IPS-11a (cell line): Measurements from ENCODE around the gene COX8A.

ENCODE experiments used
- H3K4me3 ChIP-seq: one replicate; pipeline ENCODE4 v1.5.1; 2013; ENCODE audit warnings: low read depth, low read length, control low read depth

The COX8A gene

DNA sequence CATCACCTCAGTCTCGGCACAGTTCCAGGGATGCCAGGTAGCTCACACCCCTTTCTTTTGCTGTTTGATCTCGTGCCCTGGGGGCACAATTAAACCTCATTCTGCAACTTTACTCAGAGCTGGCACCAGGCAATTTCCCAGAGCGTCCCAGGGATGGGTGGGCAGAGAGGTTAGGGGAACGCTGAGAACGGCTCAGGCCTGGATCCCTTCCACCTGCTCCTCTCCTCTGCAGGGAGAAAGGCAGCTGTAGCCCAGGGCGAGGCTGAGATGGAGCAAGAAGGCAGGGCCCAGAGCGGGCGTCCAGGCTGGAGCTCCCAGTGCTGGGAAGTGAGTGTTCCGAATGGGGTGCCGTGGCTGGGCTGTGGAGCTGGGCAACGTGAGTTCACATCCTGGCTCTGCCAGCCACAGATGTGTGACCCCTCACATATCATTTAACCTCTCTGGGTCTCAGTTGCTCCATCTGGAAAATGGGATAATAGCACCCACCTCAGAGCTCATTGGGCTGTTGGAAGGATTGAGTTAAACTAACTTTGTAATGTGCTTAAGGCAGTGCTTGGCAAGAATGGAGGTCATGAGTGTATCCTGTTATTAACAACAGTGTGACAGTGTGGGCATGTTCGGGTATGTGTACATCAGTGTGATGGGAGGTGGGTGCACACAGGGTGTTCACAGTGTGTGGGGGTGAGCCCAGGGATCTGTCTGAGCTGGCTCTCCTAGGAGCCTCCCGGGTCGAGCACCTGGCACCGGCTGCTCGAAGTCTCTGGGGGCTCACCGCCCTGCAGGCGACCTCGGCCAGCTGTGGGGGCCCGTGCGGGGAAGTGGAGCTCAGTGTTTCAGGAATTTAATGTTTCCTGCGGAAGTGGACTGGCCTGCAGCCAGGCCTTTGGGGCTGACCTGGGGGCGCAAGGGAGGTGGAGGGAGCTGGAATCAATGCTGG is 27.3 kb downstream of the COX8A start:
- H3K4me3 ChIP-seq: no peak overlapping the region

DNA sequence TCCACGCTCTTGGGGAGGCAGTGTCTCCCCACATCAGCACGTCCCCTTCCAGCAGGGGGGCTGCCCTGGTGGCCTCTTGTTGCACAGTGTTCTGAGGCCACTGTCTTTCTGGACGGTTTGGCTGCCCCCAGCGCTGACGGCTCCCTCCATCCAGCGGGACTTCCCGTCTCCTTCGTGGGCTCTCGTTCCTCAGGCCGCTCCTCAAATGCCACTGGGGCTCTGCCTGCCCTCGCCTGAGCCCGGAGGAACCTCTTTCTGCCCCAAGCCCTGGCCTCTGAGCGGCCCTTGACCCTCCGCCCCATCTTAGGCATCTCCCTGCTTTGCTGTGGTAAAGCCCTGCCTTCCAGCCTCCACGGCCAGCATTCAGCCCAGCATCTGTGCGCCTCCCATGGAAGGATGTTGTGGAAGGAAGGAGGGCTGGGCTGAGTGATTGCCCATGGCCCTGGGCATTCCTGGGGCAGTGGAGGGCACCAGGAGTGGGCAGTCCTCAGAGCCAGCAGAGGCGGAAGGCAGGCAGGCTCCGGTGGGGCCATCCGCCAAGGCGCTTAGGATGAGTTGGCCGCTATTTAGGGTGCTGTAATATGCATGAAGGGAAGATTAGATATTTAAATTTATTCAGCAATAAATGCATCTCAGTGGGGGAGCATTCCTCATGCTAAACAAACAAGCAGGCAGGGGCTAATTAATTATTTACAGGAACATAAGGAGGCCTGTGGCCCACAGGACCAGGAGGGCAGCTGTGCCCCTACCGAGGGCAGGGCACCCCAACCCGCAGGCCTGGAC is 29.6 kb downstream of the COX8A start:
- H3K4me3 ChIP-seq: no peak overlapping the region

DNA sequence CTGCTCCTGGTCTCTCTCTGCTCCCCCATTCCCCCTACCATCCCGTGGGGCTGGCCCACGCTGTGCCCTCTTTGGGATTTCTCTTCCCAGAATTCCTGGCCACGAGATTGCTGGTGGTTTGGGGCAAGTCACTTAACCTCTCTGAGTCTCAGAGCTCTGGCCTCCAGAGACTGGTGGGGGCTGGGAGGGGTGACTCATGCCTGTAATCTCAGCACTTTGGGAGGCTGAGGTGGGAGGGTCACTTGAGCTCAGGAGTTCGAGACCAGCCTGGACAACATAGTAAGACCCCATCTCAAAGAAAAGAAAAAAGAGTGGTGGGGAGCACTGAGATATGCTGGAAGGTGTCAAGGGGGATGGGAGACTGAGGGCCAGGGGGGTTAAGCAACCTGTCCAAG is 30.2 kb downstream of the COX8A start:
- H3K4me3 ChIP-seq: no peak overlapping the region

DNA sequence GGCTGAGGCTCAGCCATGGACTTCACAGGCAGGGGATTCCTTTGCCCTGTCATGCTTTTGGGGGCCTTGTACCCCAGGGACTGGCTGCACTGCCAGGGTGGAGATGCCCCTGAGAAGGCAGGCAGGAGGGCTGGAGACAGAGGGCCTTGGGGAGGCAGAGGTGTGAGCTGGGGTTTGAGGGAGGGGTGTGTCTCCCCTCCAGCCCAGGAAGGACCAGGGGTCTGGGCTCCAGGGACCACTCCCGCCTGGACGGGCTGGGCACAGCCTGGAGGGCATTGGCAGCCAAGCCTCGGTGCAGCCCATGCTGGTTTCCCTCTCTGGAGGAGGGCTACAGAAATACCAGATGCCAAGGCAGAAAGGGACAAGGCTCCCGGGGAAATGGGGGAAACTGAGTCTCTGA is 31.3 kb downstream of the COX8A start:
- no peak overlapping the region for H3K4me3 ChIP-seq

DNA sequence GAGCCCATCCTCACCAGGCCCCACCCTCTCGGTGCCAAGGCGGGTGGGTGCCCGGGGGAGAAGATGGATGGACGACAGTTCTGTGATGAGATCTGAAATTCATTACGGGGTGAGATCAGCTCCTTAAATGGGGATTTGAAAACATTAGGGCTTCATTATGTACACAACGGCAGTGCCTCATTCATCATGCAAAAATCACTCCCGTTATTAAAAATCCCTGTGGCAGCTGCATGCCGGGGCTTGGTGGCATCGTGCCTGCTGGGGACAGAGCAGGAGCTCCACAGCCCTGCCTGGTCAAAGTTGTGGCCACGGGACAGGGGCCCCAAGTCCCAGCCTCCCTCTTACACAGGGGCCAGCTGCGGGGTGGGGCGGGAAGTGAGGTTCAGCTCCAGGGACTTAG is 32.0 kb downstream of the COX8A start:
- H3K4me3 ChIP-seq: no peak overlapping the region

DNA sequence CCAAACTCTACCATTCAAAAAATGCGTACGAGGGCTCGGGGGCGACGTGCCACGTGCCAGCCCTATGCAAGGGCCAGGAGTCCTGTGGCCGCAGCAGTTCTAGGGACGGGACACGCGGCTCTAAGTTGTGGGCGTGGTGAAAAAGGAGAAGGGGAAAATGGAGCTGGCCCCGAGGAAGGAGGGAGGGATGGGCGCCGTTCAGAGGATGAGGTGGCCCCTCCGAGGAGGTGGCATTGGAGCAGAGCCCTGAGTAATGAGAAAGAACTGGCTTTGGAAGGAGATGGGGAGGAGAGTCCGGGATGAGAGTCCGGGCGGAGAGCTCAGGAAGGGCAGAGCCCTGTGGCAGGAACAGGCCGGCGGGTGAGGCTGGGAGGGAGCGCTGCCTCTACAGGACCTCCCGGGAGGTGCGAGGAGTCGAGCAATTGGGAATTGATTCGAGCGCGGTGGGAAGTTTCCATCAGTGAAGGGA is 32.8 kb downstream of the COX8A start:
- H3K4me3 ChIP-seq: no peak overlapping the region

DNA sequence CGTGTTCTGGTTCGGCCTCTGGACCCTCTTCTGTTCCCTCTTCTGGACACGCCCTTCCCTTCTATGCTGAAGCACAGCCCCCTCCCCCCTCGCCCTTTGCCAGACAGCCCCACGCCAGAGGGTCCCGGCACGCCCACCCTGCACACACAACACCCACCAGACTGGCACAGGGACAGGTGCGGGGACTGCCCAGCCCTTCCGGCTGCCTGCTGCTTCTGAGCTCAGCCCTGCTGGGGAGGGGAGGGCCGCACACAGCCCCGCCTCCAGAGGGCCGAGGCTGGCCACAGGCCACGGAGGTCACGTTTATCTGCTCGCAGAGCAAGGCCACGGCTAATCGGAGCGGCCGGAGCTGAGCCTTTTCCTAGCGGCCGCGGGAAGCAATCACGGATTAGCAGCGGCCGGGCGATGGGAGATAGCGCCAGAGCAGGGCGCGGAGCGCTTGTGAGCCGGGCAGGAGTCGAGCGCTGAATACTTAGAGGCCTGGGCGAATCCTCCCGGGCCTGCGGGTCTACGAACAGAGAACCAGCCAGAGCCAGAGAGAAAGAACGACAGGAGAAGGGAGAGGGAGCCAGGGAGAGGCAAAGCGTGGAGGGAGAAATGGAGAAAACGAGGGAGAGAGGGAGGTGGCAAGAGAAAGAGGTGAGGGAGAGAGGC is 33.3 kb downstream of the COX8A start:
- no peak overlapping the region for H3K4me3 ChIP-seq

DNA sequence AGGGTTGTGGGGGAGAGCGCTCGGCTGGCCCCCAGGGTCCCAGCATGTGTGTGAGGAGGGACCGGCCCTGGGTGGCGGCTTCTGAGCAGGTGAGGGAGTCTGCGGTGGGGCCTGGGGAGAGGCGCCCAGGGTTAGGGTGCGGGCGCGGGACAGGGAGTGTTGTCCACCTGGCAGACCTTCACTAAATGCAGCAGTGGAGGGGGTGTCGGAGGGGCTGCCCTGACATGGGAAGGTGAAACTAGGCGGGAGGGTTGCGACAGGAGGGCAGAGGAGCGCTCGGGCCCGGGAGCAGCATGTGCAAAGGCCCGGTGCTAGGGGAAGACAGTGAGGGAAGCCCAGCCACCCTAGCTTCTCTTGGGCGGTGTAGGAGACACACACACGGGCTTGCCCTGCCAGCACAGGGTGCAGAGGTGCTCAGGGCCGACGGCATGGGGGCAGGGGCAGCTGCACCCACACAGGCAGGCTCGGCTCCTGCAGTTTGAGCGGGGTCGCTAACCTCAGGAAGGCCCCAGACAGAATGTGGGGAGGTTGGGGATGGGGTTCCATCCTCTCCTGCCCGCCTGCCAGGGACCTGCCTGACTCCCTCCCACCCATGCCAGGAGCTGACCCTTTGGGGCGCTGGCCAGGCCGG is 34.0 kb downstream of the COX8A start:
- no peak overlapping the region for H3K4me3 ChIP-seq

DNA sequence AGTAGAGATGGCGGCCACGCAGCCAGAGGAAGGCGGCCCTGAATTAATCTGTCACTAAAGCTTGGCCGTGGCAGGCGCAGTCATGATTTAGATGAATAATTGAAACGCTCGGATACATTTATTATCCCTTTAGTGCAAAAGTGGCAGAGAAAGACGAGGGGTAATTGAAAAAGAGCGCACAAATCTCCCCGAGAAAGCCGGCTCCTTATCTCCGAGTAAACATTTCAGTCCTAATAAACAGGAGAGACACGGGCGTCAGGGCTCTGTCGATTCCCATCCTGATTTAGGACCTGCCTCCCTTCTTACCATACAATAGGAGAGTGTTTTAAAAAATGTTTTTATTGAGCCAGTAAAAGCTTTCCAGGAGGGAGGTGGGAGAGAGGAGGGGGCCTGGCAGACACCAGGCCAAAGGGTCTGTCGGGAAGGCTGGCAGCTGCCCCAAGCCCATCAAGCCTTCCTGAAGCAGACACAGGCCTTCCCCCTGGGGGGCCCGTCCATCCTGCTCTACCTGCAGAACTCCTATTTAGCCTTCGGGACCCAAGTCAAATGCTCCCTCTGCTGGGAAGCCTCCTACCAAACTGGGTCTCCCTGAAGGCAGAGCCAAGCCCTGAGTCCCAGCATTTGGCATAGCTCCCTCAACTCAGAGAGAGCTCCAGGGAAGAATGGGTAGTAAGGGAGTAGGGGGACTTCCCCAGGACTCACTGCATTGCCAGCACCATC is 34.7 kb downstream of the COX8A start:
- H3K4me3 ChIP-seq: no peak overlapping the region

DNA sequence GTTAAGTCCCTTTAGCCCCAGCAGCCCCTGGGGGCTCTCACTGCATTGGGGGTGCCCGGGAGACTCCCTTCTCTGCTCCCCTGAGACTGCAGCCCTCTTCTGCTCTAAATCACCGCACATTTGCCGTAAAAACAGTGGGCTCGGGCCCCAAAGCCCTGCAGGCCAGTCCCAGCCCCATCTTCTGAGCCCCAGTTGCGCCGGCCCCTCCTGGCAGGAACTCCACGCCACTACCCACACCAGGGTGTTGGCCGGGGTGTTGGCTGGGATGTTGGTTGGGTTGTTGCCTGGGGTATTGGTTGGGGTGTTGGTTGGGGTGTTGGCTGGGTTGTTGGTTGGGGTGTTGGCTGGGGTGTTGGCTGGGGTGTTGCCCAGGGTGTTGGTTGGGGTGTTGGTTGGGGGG is 35.3 kb downstream of the COX8A start:
- no peak overlapping the region for H3K4me3 ChIP-seq

DNA sequence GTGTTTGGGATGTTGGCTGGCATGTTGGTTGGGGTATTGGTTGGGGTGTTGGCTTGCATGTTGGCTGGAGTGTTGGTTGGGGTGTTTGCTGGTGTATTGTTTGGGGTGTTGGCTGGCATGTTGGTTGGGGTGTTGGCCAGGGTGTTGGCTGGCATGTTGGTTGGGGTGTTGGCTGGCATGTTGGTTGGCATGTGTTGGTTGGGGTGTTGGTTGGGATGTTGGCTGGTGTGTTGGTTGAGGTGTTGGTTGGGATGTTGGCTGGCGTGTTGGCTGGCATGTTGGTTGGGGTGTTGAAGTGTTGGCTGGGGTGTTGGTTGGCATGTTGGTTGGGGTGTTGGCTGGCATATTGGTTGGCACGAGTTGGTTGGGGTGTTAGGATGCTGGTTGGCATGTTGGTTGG is 36.4 kb downstream of the COX8A start:
- H3K4me3 ChIP-seq: no peak overlapping the region

DNA sequence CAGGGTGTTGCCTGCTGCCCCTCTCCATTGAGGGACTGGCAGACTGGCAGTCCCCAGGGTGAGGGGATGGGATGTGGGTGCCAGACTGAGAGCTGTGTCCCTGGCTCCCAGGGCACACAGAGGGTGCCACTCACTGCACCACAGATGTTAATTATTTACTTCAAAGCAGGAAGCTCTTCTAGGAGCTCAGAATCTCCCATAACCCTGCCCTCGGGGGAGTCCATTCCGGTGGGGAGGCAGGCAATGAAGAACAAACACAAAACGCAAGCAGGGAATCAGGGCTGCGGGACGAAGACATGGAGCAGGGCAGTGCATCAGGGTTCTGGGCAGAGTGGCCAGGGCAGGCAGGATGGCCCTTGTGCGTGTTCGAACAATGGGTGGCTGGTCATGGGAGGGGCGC is 37.0 kb downstream of the COX8A start:
- H3K4me3 ChIP-seq: no peak overlapping the region

DNA sequence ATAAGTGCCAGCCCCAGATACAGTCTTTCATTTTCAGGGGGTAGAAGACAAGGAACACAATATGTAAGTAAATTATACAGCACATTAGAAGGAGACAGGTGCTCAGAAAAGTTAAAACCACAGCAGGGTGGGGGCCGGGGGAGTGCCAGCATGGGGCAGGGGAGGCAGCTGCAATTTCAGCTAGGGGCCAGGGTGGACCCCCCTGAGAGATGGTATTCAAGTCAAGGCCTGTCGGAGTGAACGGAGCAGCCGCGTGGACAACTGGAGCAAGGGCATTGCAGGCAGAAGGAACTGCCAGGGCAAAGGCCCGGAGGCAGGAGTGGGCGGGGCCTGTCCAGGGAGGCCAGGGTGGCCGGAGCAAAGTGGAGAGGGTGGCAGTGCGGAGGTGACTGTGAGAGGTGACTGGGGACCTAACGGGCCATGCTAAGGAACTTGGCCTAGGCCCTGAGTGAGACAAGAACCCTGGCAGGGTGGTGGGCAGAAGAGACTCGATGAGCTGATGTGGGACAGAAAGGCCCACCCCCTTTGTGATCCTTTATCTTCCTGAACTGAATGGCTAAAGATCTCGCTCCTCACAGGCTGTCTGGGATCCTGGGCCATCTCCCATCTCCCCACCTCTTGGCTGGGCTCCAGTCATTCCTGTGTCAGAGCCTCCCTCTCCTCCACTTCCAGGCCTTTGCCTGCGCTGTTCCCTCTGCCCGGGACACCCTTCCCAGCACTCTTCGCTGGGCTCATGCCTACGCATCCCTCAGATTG is 38.9 kb downstream of the COX8A start:
- no peak overlapping the region for H3K4me3 ChIP-seq

DNA sequence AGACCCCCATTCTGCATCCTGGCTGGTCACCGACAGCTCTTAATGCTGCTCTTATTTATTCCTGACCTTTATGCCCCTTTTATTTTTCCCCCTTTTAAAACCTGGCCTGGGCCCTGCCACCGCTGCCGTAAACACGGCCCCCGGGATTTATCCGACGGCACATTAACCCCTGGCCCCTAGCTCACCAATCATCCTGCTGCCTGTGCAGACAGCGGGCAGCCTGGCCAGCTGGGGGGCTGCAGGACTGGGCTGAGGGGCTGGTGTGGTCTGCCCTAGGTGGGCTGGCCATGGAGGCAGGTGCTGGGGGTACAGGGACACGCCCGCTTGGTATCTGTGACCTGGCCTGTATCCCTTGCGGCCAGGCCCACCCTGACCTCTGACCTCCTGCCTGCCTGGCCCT is 39.9 kb downstream of the COX8A start:
- H3K4me3 ChIP-seq: no peak overlapping the region

DNA sequence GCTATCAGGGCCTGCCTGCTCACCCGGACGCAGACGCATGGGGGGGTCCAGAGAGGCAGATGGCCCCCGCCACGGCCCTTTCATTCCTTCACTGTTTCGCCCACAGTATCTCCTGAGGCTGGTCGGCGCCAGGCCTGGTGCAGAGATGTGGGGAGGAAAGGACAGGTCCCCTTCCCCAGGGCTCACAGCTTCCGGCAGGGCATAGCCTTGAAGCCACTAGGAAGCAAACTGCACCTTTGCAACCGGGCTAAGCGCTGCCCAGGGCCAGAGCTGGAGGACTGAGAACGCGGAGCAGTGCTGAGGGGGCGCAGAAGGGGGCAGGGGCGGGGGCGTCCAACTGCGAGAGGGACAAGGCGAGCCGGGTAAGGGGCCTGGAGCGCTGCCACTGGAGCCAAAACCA is 41.1 kb downstream of the COX8A start:
- H3K4me3 ChIP-seq: no peak overlapping the region

DNA sequence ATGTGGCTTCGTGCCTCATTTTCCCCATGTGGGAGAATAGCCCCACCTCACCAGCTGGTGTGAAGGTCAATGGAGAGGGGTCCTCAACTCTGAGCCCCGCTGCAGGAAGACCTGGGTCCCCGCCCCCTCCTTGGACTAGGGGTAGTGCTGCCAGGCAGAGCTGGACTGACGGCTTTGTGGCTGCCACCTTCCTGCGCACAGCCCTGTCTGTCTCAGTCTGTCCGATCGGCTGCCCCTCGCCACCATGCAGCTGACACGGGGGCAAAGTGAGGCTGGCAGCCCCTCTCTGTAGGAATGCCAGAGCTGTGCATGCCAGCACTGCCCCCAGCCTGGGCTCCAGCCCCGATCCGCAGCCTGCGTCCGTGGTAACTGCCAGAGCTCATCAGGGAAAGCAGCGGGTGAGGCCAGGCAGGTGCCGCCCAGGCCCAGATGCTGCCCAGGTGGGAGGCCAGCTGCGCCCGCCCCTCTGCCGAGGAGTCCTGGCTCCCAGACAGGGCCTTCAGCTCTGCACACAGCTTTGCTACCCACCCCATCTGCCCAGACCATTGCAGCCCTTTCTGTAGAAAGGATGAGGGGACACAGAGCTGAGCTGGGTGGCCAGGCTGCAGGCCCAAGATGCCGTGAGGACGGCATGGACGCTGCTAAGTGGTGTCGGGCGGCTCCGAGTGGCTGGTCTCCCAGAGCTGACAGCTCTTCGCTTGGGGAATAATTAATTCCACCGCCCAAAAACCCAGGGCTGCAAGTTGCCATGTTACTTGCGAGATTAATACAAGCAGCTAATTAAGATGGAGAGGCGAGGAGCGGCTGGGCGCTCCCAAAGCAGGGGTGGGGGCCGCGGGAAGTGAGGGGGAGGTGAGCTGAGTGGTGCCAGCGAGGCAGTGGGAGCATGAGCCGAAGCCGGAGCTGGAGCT is 41.8 kb downstream of the COX8A start:
- H3K4me3 ChIP-seq: no peak overlapping the region

DNA sequence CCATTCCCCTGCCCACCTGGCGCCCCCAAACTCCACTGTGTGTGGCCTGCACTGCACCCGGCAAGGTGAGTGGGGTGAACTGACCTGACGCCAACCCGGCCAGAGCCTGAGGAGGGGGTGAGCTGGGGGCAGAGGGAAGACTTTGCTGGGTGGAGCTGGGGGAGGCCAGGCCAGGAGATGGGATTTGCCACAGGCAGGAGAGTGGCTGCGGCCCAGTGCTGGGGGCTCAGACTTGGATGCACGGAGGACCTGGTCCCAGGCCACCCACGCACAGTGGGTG is 43.5 kb downstream of the COX8A start:
- no peak overlapping the region for H3K4me3 ChIP-seq

DNA sequence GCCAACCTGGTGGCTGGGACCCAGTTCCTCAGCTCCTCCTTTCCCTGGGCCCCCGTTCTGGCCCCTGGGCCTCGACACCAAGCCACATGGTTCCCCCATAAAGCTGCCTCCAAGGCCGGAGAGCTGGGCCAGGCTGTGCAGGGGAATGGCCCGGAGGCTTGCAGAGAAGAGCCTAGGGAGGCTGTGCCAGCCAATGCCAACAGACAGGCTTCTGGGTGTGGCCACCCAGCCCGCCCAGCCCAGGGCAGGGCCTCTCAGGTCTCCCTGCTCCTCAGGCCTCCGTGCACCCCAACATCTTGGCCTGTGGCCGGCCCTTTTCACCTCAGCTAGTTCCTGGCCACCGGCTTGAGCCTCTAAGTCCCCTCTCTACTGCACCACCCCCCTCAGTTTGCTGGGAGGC is 43.9 kb downstream of the COX8A start:
- H3K4me3 ChIP-seq: no peak overlapping the region
